Measurements from ENCODE around the gene ADAMTSL3.

ADAMTSL3 gene

GRCh38 chr15:83653639-83654378 is at the start of gene ADAMTSL3:
Gene ADAMTSL3, plus strand, starts transcription at chr15:83654123. Its CDS starts 1,639 bp downstream, at chr15:83655762.
- DNase-seq: no peak

GRCh38 chr15:83604549-83604948 is 49.4 kb upstream of the ADAMTSL3 start:
- DNase-seq: no peak

- no peak for DNase-seq
Measured at GRCh38 chr15:83605111-83605945, 48.6 kb upstream of the ADAMTSL3 start.

GRCh38 chr15:83610132-83610531 is 43.8 kb upstream of the ADAMTSL3 start:
- DNase-seq: no peak

- no peak for DNase-seq
Measured at GRCh38 chr15:83610901-83611685, 42.8 kb upstream of the ADAMTSL3 start.

- DNase-seq: no peak
Measured at GRCh38 chr15:83612226-83612625, 41.7 kb upstream of the ADAMTSL3 start.

GRCh38 chr15:83612898-83613635 is 40.9 kb upstream of the ADAMTSL3 start:
- DNase-seq: no peak

- no peak for DNase-seq
Measured at GRCh38 chr15:83613714-83614113, 40.2 kb upstream of the ADAMTSL3 start.

- no peak for DNase-seq
Measured at GRCh38 chr15:83616840-83617239, 37.1 kb upstream of the ADAMTSL3 start.

GRCh38 chr15:83626171-83626802 is 27.6 kb upstream of the ADAMTSL3 start:
- no peak for DNase-seq

GRCh38 chr15:83631534-83631933 is 22.4 kb upstream of the ADAMTSL3 start:
- no peak for DNase-seq

GRCh38 chr15:83643201-83643600 is 10.7 kb upstream of the ADAMTSL3 start:
- DNase-seq: no peak

GRCh38 chr15:83644439-83644838 is 9.5 kb upstream of the ADAMTSL3 start:
- DNase-seq: no peak

- no peak for DNase-seq
Measured at GRCh38 chr15:83650831-83651230, 3.1 kb upstream of the ADAMTSL3 start.

- DNase-seq: no peak
Measured at GRCh38 chr15:83651541-83651940, 2.4 kb upstream of the ADAMTSL3 start.

GRCh38 chr15:83652626-83653204 is 1.2 kb upstream of the ADAMTSL3 start:
- DNase-seq: no peak

- no peak for DNase-seq
Measured at GRCh38 chr15:83653288-83653638, 660 bp upstream of the ADAMTSL3 start.

GRCh38 chr15:83654379-83655236 is 685 bp downstream of the ADAMTSL3 start:
- DNase-seq: no peak

GRCh38 chr15:83655237-83655616 is 1.3 kb downstream of the ADAMTSL3 start:
- no peak for DNase-seq

- DNase-seq: no peak
Measured at GRCh38 chr15:83656192-83656591, 2.3 kb downstream of the ADAMTSL3 start.
